ENCODE results near the gene GPM6B.

GPM6B gene, protein sequence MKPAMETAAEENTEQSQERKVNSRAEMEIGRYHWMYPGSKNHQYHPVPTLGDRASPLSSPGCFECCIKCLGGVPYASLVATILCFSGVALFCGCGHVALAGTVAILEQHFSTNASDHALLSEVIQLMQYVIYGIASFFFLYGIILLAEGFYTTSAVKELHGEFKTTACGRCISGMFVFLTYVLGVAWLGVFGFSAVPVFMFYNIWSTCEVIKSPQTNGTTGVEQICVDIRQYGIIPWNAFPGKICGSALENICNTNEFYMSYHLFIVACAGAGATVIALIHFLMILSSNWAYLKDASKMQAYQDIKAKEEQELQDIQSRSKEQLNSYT

GRCh38 chrX:13816643-13817627, at the start of gene GPM6B:
Gene GPM6B, minus strand, starts transcription at chrX:13817093. Its CDS starts 189 bp downstream, at chrX:13816904.
- DNase-seq: no peak

DNA sequence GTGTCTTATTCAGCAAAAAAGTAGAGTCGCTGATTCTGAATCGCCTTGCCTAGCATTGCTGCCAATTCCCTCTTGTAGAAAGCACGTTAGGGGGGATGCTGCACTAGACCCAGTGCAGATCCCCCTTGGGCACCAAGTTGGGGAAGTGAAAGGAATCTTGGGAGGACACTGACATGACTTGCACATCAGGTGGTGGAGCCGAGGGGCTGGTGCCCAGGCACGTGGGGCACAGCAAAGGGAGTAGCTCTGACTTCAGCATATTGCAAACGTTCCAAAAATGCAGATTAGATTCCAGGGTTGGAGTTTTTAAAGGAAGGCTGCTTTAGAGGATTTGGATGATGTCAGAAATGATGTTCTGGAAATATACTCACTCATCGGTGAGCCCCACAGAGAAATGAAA, 47.4 kb upstream of the GPM6B start:
- no peak for DNase-seq

GRCh38 chrX:13863324-13863723, 46.4 kb upstream of the GPM6B start:
- DNase-seq: no peak

DNA sequence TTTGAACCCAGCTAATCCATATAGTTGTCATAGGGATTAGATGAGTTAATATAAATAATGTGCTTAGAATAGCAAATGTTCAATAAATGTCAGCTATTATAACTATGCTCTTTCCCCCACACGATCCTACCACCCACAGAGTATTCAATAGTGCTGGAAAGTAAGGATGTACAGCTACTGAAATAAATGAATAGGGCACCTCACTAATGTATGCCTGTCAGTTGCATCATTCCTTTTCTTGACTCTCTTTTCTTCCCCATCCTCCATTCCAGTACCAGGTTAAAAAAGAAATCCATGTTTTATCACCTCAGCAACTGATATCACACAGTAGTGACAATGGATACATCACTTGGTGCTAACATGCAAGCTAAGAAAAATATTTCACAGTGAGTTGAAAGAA, 42.8 kb upstream of the GPM6B start:
- no peak for DNase-seq

DNA sequence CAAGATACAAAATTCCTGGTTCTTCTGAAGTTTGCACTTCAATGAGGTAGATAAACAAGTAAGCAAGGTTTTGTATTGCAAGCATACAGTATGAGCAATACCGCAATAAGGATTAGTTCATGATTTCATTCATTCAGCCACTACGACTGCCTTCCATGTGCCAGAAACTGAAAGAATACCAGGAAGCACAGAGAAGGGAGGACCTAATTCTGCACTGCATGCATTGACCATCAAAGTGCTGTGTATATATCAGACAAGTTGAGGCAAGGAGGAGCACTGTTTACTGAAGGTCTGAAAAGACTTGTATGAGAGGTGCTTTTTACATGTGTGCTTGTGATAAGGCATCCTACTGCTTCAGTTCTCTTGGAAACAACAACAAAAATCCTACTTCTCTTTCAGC, 40.9 kb upstream of the GPM6B start:
- DNase-seq: no peak

- DNase-seq: no peak
Observed at GRCh38 chrX:13855689-13856450, 39.0 kb upstream of the GPM6B start.

DNA sequence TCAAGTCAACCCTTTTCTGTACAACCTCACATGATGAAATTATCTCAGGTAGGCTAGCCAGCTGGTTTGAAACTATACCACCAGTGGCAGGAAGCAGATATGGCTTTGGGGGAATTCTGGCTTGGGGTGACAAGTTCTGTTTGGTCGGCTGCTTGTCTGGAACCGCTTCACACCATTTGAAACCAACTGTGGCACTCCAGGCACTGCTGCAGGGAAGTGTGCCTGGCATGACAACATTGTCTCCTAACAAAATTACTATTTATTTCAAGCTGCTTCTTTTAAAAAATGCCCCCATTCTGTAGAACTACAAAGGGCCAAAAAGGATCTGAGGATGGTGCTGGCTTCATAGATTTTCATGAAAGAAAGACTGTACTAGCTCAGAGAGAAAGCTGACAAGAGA, 37.1 kb upstream of the GPM6B start:
- no peak for DNase-seq

DNA sequence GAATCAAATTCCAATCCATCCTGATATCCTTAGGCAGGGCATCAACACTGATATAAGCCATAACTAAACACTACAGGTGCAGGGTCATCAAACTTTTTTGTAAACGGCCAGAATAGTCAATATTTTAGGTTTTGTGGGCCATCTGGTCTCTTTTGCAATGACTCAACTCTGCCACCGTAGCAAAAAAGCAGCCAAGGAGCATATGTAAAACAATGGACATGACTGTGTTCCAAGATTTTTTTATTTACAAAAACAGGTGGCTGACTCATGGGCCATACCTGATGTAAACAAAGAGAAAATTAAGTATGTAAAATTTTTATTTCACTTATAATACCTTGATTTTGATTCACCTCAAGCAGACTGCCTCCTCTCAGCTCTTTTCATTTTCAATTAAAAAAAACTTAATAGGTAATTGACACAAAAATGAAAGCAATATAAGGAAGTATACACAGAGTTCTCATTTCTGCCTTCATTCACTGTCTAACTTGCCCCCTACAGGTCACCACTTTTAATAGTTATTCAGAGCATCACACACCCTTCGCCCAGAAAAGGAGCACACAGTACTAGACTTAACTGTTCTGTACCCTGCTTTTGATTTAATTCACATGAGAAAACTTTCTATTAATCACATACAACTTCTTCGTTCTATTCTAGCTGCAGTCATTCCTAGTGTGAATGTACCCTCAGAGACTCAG, 35.3 kb upstream of the GPM6B start:
- DNase-seq: no peak

DNA sequence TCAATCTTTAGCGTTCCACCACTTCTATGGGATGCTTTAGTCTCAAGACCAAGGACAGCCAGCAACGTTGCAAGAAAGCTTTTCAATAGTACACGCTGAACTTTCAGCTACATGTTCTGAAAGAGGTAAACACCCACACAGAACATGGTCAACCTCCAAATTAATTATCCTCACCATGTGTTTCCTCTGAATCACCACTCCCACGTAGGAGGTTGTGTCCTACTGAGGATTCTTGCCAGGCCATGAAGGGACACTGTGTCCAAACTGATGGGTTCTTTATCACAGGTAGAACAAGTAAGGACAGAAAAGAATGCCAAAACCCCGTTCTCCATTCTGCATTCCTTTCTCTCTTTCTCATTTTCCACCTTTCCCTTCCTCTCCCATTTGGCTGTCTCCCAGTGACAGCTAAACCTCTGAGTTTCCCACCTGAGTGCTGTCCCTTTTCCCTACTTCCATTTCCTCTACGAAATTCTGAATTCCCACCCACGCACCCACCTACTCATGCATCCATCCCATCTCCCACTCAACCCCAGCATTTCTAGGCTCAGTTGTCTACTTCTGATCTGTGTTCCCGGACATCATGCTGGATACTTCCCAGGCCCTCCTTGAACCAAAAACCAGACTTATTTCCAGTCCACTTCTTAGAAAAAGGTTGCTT, 29.0 kb upstream of the GPM6B start:
- DNase-seq: no peak

GRCh38 chrX:13843150-13843721, 26.3 kb upstream of the GPM6B start:
- DNase-seq: no peak

- DNase-seq: no peak
Observed at GRCh38 chrX:13840121-13840520, 23.2 kb upstream of the GPM6B start.

DNA sequence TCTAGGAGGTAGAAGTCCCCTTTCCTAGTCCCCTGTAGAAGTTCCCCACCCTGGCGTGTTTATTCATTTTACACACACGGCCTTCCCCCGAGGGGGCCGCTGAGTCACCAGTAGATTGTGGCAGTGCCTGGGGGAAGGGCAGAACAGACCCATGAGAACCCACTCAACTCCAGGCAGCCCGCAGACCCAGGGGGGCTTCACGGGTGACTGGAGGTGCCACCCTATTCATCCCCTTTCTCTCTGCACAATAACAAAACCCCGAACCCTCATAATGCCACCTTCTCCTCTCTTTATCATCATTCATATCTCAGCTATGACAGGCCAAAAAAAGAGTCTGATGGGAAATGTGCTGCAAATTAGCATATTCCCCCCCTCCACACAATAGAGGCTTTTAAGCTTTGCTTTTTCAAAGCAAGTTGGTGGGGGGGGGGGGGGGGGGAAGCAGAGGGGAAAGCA, 20.4 kb upstream of the GPM6B start:
- DNase-seq: no peak

DNA sequence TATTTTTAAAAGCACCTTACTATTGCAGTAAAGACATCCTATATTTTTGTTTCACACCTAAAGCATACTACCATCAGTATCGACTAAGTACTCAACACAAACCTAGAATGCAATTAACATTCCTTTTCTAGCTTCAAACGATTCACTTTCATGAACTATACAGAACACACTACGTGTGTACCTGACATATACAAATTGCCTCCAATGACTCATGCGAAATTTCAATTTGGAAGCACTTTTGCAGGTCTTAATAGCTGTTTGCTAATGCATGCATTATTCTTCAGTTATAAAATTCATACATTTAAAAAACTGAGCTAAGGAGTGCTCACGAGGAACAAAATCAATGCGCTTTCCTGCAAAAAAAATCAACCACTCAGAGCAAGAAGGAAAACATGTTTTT, 19.7 kb upstream of the GPM6B start:
- no peak for DNase-seq

DNA sequence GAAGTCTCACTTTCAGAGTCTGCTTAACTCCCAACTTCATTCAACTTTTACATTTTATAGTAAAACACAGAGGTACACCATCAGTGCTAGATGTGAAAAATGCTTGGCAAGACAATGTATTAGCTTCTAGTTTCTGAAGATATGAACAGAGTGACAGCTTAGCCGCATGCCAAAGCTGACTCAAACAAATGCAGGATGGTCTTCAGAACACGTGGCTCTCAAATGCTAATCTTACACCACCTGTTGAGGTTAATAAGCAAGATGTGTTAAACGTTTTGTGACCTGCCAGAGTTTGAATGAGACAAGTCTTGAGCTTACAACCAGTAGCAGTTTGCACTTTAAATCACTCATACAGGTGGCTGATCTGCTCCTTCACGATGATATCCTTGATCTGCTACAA, 18.9 kb upstream of the GPM6B start:
- no peak for DNase-seq

DNA sequence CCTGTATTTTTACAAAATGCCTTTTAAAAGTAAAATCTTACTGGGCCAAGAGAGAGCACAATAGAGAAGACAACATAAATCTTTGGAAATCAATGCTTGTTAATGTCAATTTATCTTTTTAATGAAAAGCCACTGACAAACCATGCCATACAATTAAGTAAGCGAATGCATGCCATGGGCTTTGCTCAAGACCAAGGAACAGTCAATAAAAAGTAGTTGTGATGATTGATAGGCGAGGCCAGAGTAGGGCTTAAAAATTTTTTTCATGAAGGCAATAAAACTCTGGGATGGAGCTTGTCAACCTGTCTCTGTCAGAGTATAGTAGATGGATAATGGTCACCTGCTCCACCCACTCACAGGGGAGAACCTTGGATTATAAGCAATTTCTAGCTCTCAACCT, 17.5 kb upstream of the GPM6B start:
- DNase-seq: no peak

- no peak for DNase-seq
Observed at GRCh38 chrX:13829983-13830382, 13.1 kb upstream of the GPM6B start.

DNA sequence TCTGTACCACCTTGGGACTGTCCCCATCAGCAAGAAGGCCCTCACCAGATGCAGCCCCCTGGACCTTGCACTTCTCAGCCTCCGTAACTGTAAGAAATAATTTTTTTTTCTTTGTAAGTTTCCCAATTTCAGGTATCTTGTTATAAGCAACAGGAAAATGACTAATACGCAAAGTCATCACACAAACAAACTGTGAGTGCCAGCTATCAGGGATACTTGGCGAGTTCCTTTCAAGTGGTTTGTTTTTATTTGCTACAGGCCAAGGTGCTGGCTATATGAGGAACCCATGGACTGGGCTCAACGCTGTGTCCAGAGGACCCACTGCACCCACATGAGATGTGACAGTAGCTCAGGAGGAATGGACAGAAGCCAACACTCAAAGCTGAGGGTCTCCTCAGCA, 11.5 kb upstream of the GPM6B start:
- no peak for DNase-seq

- no peak for DNase-seq
Observed at GRCh38 chrX:13827298-13828090, 10.6 kb upstream of the GPM6B start.

DNA sequence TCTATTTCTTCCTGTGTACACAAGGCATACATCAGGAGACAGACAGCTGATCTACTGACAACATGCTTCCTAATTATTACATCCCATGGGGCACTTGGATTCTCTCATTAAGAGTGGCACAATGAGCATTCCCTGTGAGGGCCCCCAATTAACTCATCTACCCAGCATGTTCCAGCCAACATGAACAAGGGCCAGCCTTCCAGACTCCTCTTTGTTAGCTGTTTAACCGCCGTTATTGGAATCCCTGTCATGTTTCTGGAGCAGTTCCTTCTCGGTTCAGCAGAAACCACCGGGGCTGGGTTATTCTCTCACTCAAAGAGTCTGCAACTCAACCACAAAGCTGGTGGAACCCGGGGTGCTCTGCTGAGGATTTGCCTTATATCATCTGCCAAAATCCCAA, 9.9 kb upstream of the GPM6B start:
- DNase-seq: no peak

GRCh38 chrX:13825178-13825762, 8.4 kb upstream of the GPM6B start:
- DNase-seq: no peak
